Glomerular visceral epithelial cell (primary cell): ENCODE data around the gene LRRC57.

Experiments used
- DNase-seq: peaks from one replicate; pipeline ENCODE4 v3.0.0-alpha.2; 2016; ENCODE audit errors: extremely low spot score

LRRC57 gene

DNA sequence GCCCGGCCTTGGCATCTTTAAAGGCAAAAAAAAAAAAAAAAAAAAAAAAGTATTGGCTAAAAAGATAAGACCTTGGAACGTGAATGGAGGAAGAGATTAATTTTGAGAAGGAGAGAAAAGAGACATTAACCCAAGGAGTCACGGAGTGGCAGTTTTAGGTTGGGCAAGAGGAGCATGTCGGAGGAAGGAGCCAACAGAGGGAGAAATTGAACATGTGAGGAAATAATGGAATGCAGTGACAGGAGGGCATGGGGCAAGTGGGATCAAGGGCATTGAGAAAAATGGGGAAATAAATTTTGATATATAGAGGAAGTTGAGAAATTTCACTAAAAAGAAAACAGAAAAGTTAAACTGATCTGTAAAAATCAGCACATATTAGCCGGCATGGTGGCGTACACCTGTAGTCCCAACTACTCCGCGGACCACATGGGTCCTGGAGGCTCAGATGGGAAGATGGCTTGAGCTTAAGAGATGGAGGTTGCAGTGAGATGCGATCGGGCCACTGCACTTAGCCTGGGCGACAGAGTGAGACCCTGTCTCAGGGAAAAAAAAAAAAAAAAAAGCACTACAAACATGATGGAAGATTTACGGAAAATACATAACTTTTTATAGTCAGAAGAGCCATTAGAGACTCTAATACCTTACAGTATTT lies 1.3 kb upstream of the LRRC57 start:
- DNase-seq, result no peak

DNA sequence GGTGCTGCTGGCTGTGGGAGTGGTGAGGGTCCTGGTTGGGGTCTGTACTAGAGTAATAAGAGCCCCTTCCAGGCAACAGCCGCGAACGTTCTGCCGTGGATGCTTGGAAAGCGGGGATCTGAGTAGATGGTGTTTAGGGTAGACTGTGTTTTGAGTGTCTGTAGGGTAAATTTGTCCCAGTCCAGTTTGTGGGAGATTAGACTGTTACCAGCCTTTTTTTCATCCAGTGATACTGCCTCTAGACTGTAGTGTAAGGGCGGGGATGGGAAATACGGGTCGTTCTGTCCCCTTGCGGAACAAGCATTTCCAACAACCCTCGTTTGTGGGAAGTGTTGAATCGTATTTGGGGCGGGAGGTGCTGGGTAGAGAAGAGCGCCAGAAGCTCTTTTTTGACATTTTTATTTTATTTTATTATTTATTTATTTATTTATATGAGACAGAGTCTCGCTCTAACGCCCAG lies 469 bp upstream of the LRRC57 start:
- DNase-seq, result peak; percentile 35

DNA sequence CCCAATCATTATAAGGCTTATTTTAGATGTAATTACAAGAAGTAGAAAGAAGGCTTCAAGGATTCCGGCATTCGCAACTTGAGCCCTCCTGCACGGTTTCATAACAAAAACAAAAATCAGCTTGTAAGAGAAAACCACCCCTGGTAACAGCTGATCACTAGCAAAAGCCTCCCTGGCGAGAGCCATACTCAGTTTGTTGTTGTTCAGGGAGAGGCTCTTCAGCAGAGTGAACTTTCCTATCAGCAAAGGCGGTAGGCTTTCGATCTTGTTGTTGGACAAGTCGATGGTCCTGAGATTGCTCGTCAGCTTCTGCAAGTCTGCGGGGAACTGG lies 710 bp downstream of the LRRC57 start:
- no peak for DNase-seq

DNA sequence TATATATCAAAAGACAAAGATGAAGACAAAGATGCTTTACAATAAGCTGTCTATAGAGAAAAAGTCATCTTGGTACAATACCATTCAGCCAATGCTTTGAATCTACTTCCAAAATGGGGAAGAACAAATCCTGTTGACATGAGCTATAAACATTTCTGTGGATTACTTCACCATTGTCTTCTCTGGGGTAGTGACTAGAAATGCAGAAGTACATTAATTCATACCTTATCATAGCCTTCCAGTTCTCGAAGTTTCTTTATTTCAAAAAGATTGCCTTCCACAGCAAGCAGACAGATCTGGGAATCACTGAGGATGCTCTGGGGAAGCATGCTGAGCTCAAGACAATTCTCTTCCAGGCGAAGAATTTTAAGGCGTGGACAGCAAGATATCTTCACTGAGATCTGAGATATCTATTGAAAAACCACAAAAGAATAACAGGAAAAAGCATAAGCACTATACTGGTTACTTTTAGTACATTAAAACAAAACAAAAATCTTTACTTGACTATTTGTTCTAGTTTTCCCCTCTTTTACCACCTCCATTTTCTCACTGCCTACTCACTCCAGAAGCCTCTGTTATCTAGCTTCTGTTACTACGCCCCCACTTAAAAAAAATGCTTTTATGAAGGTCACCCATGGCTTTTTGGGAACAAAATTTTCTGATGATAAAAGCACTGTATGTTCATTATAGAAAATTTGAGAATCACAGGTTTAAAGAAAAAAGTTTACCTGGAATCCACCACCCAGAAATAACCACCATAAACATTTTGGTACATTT lies 3.6 kb downstream of the LRRC57 start:
- DNase-seq, result no peak

DNA sequence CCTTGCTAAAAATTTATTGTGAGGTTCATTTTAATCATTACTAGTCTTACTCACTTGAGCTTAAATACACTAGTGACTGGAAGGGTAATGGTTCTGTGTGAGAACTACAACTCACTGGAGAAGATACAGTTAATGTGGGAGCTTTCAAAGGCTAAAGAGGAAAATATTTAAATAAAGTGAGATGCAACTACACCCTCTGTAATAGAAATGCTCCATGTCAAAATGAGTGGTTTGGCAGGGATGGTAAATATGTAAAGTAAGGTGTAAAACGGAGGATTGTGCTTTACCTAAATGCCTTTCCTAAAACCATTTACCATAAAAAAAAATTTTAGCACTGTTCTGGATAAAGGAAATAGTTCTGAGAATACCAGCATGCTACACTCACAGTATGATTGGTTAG lies 15.3 kb downstream of the LRRC57 start:
- no peak for DNase-seq

DNA sequence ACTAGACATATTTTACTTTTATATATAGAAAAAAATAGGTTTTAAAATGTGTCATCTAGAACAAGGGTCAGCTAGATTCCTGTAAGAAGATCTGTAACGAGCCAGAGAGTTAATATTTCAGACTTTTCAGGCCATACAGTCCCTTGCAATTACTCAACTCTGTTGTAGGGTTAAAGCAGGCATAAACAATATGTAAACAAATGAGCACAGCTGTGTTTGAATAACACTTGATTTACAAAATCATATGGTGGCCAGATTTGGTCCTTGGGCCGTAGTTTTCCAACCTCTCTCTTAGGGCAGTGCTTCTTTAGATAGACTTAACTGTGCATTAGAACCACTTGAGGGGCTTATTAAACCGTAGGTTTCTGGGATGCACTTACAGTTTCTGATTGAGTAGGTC lies 19.6 kb downstream of the LRRC57 start:
- DNase-seq, result no peak

DNA sequence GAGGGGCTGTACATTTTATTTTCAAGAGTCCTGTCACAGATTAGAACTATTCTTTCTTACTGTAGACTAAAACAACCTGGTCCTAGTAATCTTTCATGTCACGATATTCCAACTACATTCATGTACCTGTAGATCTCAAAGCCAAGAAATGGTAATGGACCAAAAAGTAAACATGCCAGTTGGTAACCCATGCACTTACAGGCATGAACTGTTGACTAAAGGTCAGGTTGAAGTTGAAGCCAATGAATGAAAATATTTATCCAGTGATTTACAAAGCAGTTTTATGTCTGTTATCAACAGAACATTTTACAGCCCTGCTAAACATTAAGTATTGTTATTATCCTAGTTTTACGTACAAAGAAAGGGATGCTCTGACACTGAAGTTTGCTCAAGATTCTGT lies 25.3 kb downstream of the LRRC57 start:
- DNase-seq, result no peak

DNA sequence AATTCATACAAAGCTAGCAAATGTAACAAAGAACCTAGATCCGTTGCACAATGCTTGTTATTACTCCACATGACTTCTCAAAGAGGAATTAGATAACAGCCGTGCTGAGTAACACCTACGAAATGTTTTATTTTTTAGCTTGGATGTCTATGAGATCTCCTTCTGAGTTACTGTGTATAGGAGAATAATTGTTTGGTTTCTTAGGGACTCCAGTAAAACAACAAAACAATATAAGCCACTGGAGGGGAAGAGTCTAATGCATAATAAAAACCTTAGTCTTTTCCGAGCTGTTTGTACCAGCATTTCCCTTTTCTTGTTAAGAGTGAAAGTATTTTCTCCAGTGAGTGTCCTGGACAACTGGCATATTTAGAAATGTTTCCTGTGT lies 37.6 kb downstream of the LRRC57 start:
- no peak for DNase-seq

DNA sequence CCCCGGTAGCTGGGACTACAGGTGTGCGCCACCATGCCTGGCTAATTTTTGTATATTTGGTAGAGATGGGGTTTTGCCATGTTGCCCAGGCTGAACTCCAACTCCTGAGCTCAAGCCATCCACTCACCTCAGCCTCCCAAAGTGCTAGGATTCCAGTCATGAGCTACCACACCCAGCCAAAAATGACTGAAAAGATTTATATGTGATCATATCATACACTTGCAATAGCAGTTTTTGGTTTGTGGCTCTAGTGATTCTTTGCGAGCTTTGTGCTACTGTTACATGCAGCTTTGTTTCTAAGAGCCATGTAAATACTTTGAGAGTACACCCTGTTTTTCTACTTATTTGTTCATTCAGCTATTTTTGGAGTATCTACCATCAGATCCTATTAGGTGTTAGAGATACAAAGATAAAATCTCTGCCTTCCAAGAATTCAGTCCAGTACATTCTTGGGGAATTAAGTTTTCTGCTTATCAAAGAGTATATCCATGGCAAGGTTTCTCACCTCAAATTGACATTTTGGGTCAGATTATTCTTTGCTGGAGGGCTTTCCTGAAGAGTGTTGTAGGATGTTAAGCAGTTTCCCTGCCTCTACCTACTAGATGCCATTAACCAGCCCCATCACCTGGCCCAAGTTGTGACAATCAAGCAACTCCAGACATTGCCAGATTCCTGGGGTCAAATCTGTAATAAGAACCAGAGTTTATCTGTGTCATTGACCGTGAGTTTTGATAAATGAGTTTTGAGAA lies 38.2 kb downstream of the LRRC57 start:
- no peak for DNase-seq

DNA sequence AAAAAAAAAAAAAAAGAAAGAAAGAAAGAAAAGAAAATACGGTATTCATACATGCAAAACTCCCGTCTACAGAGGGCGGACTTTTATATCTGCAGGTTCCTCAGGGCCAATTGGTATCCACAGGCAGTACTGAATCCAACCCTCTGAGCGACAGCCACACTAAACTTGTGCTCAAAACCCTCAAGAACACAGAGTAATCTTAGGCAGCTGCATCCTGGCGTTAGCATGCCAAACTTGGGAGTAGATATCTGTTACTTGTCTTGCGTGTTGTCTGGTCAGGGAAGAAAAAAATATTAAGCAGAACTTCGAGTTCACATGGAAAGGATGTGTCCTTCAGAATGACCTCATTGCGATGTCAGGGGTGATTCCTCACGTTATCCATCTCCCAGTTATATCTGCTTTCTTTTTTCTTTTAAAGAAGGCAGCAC lies 40.3 kb downstream of the LRRC57 start:
- DNase-seq, result no peak

DNA sequence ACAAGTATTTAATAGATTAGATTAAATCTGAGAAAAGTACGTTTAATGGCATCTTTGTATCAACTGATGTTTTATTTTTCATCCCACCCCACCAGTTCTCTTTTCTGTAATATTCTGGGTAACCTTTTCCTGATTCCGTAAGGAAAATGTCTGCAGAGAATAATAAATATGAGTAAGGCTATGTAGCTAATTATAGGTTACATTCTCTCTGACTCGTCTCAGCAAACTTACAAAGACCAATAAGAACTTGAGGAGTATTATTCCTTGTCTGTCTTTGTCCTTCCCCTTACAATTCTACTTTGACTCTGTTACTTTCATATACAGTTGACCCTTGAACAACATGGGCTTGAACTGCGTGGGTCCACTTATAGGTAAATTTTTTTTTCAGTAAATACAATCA lies 41.1 kb downstream of the LRRC57 start:
- DNase-seq, result no peak

DNA sequence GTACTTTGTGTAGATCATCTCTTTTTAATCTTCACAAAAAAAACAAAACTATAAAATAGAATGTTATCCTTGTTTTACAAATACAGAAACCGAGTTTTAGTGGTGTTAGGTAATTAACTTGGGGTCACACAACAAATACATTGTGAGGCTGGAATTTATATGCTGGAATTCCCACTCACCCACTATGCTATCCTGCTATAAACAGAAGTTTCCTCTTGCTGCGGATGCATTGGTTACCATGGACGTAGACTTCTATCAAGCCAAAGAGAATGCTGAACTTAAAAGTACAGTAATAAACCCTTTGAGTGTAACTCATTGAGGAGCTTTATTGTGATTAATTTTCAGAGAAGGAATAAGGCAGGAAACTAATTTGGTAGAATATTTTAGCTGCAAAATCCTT lies 44.0 kb downstream of the LRRC57 start:
- DNase-seq, result peak; percentile 25

DNA sequence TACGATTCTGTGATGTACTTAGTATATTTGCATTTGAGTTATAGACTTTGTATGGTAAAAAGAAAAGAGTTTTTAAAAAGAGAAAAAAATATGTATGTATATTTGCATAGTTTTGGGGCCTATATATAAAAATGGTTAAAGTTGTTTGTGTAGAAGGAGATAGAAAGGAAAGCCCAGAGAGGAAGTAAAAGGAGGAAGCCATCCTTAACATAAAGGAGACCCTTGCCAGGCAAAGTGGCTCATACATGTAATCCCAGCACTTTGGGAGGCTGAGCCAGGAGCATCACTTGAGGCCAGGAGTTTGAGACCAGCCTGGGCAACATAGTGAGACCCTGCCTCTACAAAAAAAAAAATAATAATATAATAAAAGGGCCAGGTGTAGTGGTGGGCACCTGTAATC lies 44.8 kb downstream of the LRRC57 start:
- DNase-seq, result no peak

DNA sequence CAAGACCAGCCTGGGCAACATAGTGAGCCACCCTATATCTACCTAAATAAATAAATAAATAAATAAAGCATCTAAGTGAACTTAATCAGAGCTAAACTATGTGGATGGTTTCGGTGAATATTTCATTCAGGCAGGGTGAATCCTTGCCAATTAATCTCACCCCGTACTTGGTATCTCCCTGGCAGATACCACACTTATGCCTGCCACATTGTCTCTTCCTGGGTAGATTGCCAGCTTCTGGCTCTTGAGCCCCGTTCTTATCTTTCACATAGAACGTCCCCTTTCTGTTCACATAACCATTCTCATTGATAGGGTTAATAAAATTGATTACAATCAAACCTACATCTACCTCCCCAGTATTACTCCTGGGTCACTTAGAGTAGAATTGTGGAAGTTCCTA lies 46.1 kb downstream of the LRRC57 start:
- DNase-seq, result no peak

DNA sequence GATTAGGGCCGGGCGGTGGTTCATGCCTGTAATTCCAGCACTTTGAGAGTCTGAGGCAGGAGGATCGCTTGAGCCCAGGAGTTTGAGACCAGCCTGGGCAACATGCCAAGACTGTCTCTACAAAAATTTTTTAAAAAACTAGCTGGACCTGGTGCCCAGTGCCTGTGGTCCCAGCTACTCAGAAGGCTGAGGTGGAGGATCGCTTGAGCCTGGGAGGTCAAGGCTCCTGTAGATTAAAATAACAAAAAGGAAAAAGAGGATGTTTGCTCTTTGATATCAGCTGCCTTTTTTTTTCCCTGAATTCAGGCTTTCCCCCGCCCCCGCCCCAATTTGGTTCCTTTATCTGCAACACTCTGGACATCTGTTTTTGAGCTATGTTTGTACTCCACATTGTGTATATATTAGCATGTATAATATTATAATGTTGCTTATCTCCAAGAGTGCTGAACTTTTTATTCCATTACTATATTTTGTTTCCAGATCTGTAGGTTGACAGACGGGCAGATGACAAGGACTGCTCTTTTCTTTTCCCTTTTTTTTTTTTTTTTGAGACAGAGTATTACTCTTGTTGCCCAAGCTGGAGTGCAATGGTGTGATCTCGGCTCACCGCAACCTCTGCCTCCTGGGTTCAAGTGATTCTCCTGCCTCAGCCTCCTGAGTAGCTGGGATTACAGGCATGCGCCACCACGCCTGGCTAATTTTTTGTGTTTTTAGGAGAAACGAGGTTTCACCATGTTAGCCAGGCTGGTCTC lies 48.6 kb downstream of the LRRC57 start:
- DNase-seq, result peak; percentile 24

DNA sequence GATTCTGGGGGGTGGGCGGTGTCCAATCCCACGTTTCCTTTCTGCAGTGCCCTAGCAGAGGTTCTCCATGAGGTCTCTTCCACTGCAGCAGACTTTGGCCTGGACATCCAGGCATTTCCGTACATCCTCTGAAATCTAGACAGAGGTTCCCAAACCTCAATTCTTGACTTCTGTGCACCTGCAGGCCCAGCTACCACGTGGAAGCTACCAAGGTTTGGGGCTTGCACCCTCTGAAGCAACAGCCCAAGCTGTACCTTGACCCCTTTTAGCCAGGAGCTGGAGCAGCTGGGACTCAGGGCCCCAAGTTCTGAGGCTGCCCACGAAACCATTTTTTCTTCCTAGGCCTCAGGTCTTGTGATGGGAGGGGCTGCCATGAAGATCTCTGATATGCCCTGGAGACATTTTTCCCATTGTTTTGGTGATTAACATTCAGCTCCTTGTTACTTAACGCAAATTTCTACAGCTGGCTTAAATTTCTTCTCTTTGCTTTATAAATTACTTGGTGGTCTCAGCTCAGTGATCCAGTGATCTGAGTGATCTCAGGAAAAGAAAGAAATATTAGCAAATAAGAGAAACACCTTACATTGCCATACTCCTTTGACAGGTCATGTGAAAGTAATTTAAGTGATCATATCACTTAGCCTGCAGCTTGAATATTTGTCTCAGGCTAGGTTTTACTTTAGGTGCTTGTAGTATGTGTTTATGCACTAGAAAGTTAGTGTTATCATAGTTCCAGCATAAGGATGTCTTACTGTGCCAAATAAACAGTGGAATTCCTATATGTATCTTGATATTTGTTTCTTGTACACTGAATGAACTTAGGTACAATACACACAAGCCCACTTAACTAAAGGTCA lies 50.2 kb downstream of the LRRC57 start:
- no peak for DNase-seq

DNA sequence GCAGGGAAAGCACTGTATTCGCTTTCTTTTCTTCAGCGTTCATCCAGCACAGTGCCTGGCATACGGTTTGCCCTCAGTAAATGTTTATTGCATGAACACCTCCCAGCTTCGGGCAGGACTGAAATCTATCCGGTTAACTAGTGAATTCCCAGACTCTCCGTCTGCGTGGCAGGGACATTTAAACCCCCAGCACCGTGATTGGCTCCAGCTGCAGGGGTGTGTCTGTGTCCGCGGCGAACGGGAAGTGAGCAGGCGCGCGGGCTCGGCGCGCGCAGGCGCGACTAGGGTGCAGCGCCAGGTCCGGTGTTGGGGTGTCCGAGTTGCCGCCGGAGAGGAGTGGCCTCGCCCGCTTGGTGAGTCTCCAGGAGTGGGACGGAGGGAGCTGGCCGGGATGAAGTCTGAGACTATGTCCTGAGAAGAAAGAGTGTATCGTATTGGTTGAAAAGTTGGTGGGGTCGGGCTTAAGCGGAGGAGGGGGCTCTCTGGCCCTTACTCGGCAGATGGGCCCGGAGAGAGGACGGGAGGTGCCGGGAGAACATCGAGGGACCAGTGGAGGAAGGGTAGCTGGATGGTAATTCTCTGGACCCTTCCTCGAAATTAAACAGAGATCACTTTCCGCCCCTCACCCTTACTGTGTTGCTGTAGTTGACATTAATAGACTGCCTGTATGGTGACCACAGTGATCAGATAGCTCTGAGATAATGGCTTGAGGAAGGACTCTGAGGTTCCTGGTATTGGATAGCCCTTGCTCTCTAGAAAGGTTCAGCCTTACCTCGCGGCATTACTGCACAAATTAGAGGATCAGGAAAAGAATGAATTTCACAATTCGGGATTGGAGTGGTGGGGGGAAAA lies 53.0 kb downstream of the LRRC57 start, which contains the start of gene SNAP23:
Gene SNAP23 (plus strand): TSS at position 274 of the 852 bp plus-strand sequence. CDS start 16,213 bp downstream, outside the sequence.
- DNase-seq, result peak; percentile 96

DNA sequence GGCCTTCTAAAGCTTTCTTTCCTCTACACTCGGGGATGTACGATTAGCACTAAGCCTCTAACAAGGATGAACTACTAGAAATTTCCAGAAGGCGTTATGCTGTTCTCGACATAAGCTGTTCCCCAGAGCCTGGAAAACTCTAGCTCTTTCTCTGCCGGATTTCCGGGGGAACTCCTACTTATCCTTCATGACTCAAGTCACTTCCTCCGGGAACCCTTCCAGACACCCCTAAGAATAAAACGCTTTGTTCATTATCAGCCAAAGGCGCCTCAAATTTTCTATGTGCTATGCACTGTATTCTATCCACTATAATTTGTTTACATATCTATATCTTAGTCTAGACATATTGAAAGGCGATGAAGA lies 53.6 kb downstream of the LRRC57 start:
- peak; percentile 70 for DNase-seq

DNA sequence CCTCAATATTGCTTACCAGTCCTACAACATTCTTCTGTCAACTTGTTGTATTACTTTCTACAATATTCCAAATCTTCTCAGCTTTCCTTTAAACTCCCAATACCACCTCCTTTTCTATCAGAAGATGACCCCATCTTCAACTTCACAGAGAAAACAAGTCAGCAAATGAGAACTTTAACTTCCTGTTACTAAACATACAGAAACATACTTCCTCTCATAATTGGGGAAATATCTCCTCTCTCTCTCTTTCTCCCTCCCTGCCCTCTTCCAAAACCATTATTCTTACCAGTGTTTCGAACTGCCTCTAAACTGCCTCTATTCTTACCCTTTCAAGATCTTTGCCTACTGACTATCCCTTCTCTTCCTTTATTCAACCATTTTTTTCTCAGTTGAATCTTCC lies 54.9 kb downstream of the LRRC57 start:
- DNase-seq, result no peak

DNA sequence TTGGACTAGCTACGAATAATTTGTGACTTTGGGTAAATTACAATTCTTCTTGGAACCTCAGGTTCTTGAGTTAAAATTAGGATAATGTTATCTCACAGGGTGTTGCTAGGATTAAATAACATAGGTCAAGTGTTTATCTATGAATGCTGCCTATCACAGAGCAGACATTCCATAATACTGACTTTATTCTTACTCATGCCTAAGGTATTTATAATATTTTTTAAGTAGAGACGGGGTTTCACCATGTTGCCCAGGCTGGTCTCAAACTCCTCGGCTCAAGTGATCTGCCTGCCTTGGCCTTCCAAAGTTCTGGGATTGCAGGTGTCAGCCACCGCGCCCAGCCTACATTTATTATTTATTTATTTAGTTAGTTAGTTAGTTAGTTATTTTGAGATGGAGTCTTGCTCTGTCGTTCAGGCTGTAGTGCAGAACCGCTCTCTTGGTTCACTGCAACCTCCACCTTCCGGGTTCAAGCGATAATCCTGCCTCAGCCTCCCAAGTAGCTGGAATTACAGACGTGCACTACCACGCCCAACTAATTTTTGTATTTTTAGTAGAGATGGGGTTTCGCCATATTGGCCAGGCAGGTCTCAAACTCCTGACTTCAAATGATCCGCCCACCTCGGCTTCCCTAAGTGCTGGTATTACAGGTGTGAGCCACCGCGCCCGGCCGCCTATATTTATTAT lies 56.9 kb downstream of the LRRC57 start:
- DNase-seq, result peak; percentile 77
